HepG2 (cell line): ENCODE measurements around the gene AGAP3. TPM values are rescaled to one million over a fixed set of nuclear protein-coding genes. Genes with fewer than 3 reads are reported as not detected.

Experiments
- CC2D1A ChIP-seq: sonication (generic); formaldehyde crosslinking; IDR thresholded peaks from 2 replicates; pipeline ENCODE4 v1.8.1; 2023; ENCODE audit warnings: mild to moderate bottlenecking, missing genetic modification reagents
- FOXO1 ChIP-seq: sonication (generic); formaldehyde crosslinking; IDR thresholded peaks from 2 replicates; pipeline ENCODE4 v1.4.0; 2020; ENCODE audit warnings: missing genetic modification reagents
- HMG20A ChIP-seq: IDR thresholded peaks from 2 replicates; pipeline ENCODE4 v1.6.1; 2016; ENCODE audit warnings: borderline replicate concordance
- NFIB ChIP-seq: sonication (generic); formaldehyde crosslinking; IDR thresholded peaks from 2 replicates; pipeline ENCODE4 v1.9.0; 2021; ENCODE audit warnings: missing genetic modification reagents, mild to moderate bottlenecking, borderline replicate concordance
- PHF5A ChIP-seq: IDR thresholded peaks from one replicate; pipeline ENCODE4 v1.6.1; 2018; ENCODE audit warnings: low read depth, missing genetic modification reagents; ENCODE audit not compliant: unreplicated experiment
- SMARCE1 ChIP-seq: fragments of 450-650 bp; IDR thresholded peaks from 2 replicates; pipeline ENCODE4 v1.6.1; 2017; ENCODE audit warnings: borderline replicate concordance
- TGIF2 ChIP-seq: IDR thresholded peaks from 2 replicates; pipeline ENCODE4 v1.6.1; 2016; ENCODE audit warnings: control low read depth, missing compliant biosample characterization
- U2AF2 ChIP-seq: fragments of 200-400 bp; formaldehyde crosslinking; IDR thresholded peaks from 2 replicates; pipeline ENCODE4 v1.6.1; 2017; ENCODE audit warnings: low read depth, mild to moderate bottlenecking, low read length
- ZNF10 ChIP-seq: sonication (generic); formaldehyde crosslinking; IDR thresholded peaks from 2 replicates; pipeline ENCODE4 v1.4.0; 2020; ENCODE audit warnings: mild to moderate bottlenecking, low read depth, missing genetic modification reagents, borderline replicate concordance
- ZNF510 ChIP-seq: sonication (generic); formaldehyde crosslinking; IDR thresholded peaks from 2 replicates; pipeline ENCODE4 v1.4.0; 2020; ENCODE audit warnings: low read depth, mild to moderate bottlenecking, missing genetic modification reagents
- ZNF724P ChIP-seq: sonication (generic); formaldehyde crosslinking; IDR thresholded peaks from 2 replicates; pipeline ENCODE4 v1.8.0; 2022; ENCODE audit warnings: missing genetic modification reagents, borderline replicate concordance
- ZNF737 ChIP-seq: sonication (generic); formaldehyde crosslinking; IDR thresholded peaks from 2 replicates; pipeline ENCODE4 v1.5.0; 2020; ENCODE audit warnings: missing genetic modification reagents, mild to moderate bottlenecking, borderline replicate concordance
- ZNF768 ChIP-seq: sonication (generic); formaldehyde crosslinking; IDR thresholded peaks from 2 replicates; pipeline ENCODE4 v1.4.0; 2020; ENCODE audit warnings: missing genetic modification reagents
- ZSCAN25 ChIP-seq: sonication (generic); formaldehyde crosslinking; IDR thresholded peaks from 2 replicates; pipeline ENCODE4 v1.8.0; 2022; ENCODE audit warnings: mild to moderate bottlenecking, missing genetic modification reagents
- ZSCAN30 ChIP-seq: sonication (generic); formaldehyde crosslinking; IDR thresholded peaks from 2 replicates; pipeline ENCODE4 v1.5.0; 2020; ENCODE audit warnings: mild to moderate bottlenecking, missing genetic modification reagents
- polyA plus RNA-seq, 8 experiments: library from polyadenylated mRNA; depleted of rRNA in 3 of 8; stranded (reverse) in 7 of 8; unstranded in 1 of 8; fragments of >200 nt; fragmentation: Illumina TruSeq in 4 of 8; extraction: Trizol in 4 of 8; gene quantifications; 2 replicates each; pipeline versions ENCODE4 v1.2.1 to v1.2.3, GENCODE V29; 2011 to 2016; ENCODE audit warnings: low read depth in 4 of 8, missing spikeins in 1 of 8, mixed read lengths in 1 of 8; ENCODE audit not compliant: insufficient read depth in 1 of 8
- total RNA-seq, 5 experiments: library from RNA; depleted of rRNA; stranded (reverse); fragments of >200 nt; fragmentation: Illumina TruSeq; extraction: Trizol; gene quantifications; 2 replicates each; pipeline ENCODE4 v1.2.3, GENCODE V29; 2016; ENCODE audit warnings: low read depth in 1 of 5
- TF ChIP-seq, protein P1 (sequence below): sonication (generic); formaldehyde crosslinking; IDR thresholded peaks from 2 replicates; pipeline ENCODE4 v1.5.0; 2020; ENCODE audit warnings: mild to moderate bottlenecking, missing genetic modification reagents, borderline replicate concordance
- TF ChIP-seq, protein P2 (sequence below): IDR thresholded peaks from 2 replicates; pipeline ENCODE4 v1.6.1; 2016; ENCODE audit warnings: low read depth
- TF ChIP-seq, protein P3 (sequence below): IDR thresholded peaks from 2 replicates; pipeline ENCODE4 v1.6.1; 2012; ENCODE audit warnings: low read length, improper control_type of control experiment
- TF ChIP-seq, protein P4 (sequence below): sonication (generic); formaldehyde crosslinking; IDR thresholded peaks from 2 replicates; pipeline ENCODE4 v1.4.0; 2020; ENCODE audit warnings: missing genetic modification reagents
- TF ChIP-seq, protein P5 (sequence below): sonication (generic); formaldehyde crosslinking; IDR thresholded peaks from 2 replicates; pipeline ENCODE4 v1.8.1; 2023; ENCODE audit warnings: missing genetic modification reagents, inconsistent platforms, borderline replicate concordance

AGAP3 gene
- total and polyA plus RNA-seq, 2 of the 13 experiments (the other 11 are each of a cell fraction or from before 2014, with no cell fraction given): 31.3 to 61.4 TPM

DNA sequence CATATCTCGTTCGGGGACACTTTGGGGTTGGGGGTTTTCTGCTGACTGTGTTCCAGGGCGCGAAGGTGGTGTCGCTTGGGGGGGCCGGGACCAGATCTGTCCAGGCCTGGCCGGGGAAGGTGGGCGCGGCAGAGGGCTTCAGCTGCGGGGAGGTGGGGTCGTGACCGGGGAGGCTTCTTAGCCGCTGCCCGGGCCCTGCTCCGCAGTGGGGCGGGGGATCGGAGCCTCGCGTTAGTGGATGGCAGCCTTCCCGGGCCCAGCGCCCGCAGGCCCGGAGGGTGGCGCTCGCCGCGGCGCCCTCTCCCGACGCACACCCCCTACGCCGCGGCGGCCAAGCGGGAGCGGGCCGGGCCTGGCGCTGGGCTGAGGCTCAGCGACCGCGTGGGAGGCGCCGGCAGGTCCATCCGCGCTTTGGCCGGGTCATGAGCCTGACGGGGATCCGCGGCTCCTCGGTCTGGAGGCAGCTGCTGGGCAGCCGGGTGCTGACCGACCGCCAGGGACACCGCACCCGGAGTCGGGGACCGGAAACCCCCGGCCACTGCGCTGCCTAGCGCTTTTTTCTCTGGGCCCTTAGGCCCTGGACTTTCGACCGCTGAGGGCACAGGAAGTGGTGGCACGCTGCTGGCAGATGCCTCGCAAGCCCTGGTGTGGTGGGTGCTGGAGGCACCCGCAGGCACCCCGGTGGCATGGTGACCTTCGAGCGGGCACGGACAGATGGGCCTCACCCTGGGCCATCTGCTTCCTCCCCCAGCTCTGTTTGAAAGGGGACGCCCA, 1.2 kb downstream of the AGAP3 start (continued):
- TF ChIP-seq ZNF10 (CRISPR knock-in tag): no peak
- no peak for TF ChIP-seq ZNF768 (CRISPR knock-in tag)
- TF ChIP-seq, protein P1, sequence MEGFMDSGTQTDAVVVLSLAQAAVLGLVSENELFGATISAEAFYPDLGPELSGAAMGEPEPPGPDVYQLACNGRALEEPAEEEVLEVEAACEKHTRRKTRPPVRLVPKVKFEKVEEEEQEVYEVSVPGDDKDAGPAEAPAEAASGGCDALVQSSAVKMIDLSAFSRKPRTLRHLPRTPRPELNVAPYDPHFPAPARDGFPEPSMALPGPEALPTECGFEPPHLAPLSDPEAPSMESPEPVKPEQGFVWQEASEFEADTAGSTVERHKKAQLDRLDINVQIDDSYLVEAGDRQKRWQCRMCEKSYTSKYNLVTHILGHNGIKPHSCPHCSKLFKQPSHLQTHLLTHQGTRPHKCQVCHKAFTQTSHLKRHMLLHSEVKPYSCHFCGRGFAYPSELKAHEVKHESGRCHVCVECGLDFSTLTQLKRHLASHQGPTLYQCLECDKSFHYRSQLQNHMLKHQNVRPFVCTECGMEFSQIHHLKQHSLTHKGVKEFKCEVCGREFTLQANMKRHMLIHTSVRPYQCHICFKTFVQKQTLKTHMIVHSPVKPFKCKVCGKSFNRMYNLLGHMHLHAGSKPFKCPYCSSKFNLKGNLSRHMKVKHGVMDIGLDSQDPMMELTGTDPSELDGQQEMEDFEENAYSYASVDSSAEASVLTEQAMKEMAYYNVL (CRISPR knock-in tag): no peak; the same call in 1 of the 2 replicates
- no peak for TF ChIP-seq HMG20A (CRISPR knock-in tag)
- TF ChIP-seq, protein P2, sequence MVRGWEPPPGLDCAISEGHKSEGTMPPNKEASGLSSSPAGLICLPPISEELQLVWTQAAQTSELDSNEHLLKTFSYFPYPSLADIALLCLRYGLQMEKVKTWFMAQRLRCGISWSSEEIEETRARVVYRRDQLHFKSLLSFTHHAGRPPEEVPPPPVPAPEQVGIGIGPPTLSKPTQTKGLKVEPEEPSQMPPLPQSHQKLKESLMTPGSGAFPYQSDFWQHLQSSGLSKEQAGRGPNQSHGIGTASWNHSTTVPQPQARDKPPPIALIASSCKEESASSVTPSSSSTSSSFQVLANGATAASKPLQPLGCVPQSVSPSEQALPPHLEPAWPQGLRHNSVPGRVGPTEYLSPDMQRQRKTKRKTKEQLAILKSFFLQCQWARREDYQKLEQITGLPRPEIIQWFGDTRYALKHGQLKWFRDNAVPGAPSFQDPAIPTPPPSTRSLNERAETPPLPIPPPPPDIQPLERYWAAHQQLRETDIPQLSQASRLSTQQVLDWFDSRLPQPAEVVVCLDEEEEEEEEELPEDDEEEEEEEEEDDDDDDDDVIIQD (CRISPR knock-in tag): no peak
- TF ChIP-seq, protein P3, sequence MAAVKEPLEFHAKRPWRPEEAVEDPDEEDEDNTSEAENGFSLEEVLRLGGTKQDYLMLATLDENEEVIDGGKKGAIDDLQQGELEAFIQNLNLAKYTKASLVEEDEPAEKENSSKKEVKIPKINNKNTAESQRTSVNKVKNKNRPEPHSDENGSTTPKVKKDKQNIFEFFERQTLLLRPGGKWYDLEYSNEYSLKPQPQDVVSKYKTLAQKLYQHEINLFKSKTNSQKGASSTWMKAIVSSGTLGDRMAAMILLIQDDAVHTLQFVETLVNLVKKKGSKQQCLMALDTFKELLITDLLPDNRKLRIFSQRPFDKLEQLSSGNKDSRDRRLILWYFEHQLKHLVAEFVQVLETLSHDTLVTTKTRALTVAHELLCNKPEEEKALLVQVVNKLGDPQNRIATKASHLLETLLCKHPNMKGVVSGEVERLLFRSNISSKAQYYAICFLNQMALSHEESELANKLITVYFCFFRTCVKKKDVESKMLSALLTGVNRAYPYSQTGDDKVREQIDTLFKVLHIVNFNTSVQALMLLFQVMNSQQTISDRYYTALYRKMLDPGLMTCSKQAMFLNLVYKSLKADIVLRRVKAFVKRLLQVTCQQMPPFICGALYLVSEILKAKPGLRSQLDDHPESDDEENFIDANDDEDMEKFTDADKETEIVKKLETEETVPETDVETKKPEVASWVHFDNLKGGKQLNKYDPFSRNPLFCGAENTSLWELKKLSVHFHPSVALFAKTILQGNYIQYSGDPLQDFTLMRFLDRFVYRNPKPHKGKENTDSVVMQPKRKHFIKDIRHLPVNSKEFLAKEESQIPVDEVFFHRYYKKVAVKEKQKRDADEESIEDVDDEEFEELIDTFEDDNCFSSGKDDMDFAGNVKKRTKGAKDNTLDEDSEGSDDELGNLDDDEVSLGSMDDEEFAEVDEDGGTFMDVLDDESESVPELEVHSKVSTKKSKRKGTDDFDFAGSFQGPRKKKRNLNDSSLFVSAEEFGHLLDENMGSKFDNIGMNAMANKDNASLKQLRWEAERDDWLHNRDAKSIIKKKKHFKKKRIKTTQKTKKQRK: no peak
- TF ChIP-seq TGIF2 (CRISPR knock-in tag): 0 out of 2 replicates have a peak, but pooled peaks have one; percentile 34
- no peak for TF ChIP-seq ZSCAN25 (CRISPR knock-in tag)
- TF ChIP-seq ZNF510: no peak
- no peak for TF ChIP-seq ZNF737 (CRISPR knock-in tag)
- no peak for TF ChIP-seq CC2D1A
- no peak for TF ChIP-seq U2AF2
- TF ChIP-seq, protein P4, sequence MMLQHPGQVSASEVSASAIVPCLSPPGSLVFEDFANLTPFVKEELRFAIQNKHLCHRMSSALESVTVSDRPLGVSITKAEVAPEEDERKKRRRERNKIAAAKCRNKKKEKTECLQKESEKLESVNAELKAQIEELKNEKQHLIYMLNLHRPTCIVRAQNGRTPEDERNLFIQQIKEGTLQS (CRISPR knock-in tag): no peak
- TF ChIP-seq FOXO1 (CRISPR knock-in tag): no peak
- TF ChIP-seq, protein P5, sequence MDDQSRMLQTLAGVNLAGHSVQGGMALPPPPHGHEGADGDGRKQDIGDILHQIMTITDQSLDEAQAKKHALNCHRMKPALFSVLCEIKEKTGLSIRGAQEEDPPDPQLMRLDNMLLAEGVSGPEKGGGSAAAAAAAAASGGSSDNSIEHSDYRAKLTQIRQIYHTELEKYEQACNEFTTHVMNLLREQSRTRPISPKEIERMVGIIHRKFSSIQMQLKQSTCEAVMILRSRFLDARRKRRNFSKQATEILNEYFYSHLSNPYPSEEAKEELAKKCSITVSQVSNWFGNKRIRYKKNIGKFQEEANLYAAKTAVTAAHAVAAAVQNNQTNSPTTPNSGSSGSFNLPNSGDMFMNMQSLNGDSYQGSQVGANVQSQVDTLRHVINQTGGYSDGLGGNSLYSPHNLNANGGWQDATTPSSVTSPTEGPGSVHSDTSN (CRISPR knock-in tag): no peak
- TF ChIP-seq ZSCAN30: no peak
- TF ChIP-seq NFIB: no peak
- no peak for TF ChIP-seq SMARCE1
- TF ChIP-seq ZNF724P (CRISPR knock-in tag): no peak
- no peak for TF ChIP-seq PHF5A (CRISPR knock-in tag)
